GM12873 (cell line): ENCODE measurements around the gene FAT1.

ENCODE experiments used
- TF ChIP-seq, protein P1 (sequence below): IDR thresholded peaks from 2 replicates; pipeline ENCODE4 v1.5.1; 2012; ENCODE audit warnings: low read depth, mild to moderate bottlenecking, moderate library complexity, low read length, control low read depth; ENCODE audit not compliant: insufficient read depth; ENCODE audit errors: missing control alignments

FAT1 gene

GRCh38 chr4:186723292-186724057 is at the start of gene FAT1:
Gene FAT1, minus strand, starts transcription at chr4:186723856. Its CDS starts 14,029 bp downstream, at chr4:186709827.
- TF ChIP-seq, protein P1, sequence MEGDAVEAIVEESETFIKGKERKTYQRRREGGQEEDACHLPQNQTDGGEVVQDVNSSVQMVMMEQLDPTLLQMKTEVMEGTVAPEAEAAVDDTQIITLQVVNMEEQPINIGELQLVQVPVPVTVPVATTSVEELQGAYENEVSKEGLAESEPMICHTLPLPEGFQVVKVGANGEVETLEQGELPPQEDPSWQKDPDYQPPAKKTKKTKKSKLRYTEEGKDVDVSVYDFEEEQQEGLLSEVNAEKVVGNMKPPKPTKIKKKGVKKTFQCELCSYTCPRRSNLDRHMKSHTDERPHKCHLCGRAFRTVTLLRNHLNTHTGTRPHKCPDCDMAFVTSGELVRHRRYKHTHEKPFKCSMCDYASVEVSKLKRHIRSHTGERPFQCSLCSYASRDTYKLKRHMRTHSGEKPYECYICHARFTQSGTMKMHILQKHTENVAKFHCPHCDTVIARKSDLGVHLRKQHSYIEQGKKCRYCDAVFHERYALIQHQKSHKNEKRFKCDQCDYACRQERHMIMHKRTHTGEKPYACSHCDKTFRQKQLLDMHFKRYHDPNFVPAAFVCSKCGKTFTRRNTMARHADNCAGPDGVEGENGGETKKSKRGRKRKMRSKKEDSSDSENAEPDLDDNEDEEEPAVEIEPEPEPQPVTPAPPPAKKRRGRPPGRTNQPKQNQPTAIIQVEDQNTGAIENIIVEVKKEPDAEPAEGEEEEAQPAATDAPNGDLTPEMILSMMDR: no peak

GRCh38 chr4:186772936-186773487 is 49.4 kb upstream of the FAT1 start:
- TF ChIP-seq, protein P1: no peak

DNA sequence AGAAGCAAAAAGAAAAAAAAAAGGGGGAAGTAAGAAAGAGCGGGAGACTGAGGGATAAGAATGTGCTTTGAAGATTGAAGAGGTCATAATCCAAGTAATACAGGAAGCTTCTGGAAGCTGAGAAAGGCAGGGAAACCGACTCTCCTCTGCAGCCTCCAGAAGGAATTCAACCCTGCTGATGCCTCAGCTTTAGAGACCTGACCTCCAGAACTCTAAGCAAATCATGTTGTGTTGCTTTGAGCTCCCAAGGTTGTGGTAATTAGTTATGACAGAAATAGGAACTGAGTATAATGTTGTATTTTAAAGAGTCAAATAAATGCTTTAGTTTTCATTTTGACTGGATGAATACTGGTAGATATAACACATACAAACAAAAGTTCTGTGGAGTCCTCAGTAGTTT is 48.0 kb upstream of the FAT1 start:
- TF ChIP-seq, protein P1: no peak

GRCh38 chr4:186770481-186771175 is 47.0 kb upstream of the FAT1 start:
- TF ChIP-seq, protein P1: no peak

DNA sequence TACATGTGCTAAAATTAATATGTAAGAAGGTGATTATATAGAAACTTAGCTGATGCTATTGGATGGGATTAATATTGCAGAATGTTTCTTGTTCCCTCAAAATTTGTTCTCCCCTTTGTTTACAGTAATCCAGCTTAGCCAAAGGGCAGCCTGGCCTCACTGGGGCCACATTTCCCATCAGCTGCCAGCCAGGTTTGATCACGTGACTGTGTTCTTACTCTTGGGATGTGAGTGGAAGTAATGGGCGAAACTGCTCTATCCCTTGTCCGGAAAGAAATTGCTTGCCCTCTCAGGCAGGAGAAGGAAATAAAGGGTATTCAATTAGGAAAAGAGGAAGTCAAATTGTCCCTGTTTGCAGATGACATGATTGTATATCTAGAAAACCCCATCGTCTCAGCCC is 44.1 kb upstream of the FAT1 start:
- TF ChIP-seq, protein P1: no peak

- TF ChIP-seq, protein P1: no peak
Observed at GRCh38 chr4:186765673-186766546, 42.3 kb upstream of the FAT1 start.

- TF ChIP-seq, protein P1: no peak
Observed at GRCh38 chr4:186765138-186765537, 41.5 kb upstream of the FAT1 start.
